Type B pancreatic cell (in vitro differentiated cells): ENCODE data around the gene GLI1. TPM values are rescaled to one million over a fixed set of nuclear protein-coding genes. Genes with fewer than 3 reads are reported as not detected.

Source experiments
- DNase-seq: peaks from one replicate; pipeline ENCODE4 v3.0.0; 2021; ENCODE audit warnings: mixed read lengths; ENCODE audit not compliant: unreplicated experiment; ENCODE audit errors: extremely low spot score
- H3K27ac Mint-ChIP-seq: 2 replicates; pipeline ENCODE4 v1.8.0; 2021; ENCODE audit warnings: mild to moderate bottlenecking, mixed read lengths
- H3K27me3 Mint-ChIP-seq: 2 replicates; pipeline ENCODE4 v1.8.0; 2021; ENCODE audit warnings: mixed read lengths
- H3K36me3 Mint-ChIP-seq: 2 replicates; pipeline ENCODE4 v1.8.0; 2021; ENCODE audit warnings: mixed read lengths
- H3K4me1 Mint-ChIP-seq: one replicate; pipeline ENCODE4 v1.8.0; 2021; ENCODE audit warnings: mixed read lengths; ENCODE audit not compliant: unreplicated experiment
- H3K4me3 Mint-ChIP-seq: 2 replicates; pipeline ENCODE4 v1.8.0; 2021; ENCODE audit warnings: mild to moderate bottlenecking, mixed read lengths
- H3K9me3 Mint-ChIP-seq: 2 replicates; pipeline ENCODE4 v1.8.0; 2021; ENCODE audit warnings: mixed read lengths
- CTCF ChIP-seq: fragments of 200-600 bp; sonication (generic); conservative IDR thresholded peaks from 2 replicates; pipeline ENCODE4 v1.5.0; 2021; ENCODE audit warnings: antibody characterized with exemption, mild to moderate bottlenecking
- total RNA-seq: library from RNA; stranded (reverse); gene quantifications from 2 replicates; pipeline ENCODE4 v1.2.1, GENCODE V29; 2021; ENCODE audit warnings: low replicate concordance

The GLI1 gene
- total RNA-seq, 1 donor from 2014 or later, result 22.7 TPM

DNA sequence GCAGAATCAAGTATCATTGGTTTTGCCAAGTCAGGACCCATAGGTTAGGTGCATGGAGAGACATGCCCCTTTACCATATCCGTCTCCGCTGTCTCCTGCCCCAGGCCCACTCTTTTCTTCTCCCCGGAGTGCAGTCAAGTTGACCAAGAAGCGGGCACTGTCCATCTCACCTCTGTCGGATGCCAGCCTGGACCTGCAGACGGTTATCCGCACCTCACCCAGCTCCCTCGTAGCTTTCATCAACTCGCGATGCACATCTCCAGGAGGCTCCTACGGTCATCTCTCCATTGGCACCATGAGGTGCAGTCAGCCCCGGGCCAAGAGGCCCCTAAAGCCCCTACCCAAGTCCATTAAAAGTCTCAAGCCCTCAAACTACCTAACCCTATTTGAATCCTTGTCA, 5.0 kb downstream of the GLI1 start:
- DNase-seq, result no peak
- H3K9me3 Mint-ChIP-seq, result no peaks in the 10 kb centered on the region
- H3K4me1 Mint-ChIP-seq, result peaks cover 16% of the 10 kb centered on the region
- no peak overlapping the region for H3K4me3 Mint-ChIP-seq
- peaks cover 36% of the 10 kb centered on the region for H3K27me3 Mint-ChIP-seq
- H3K36me3 Mint-ChIP-seq, result no peaks in the 10 kb centered on the region
- TF ChIP-seq CTCF, result no peak
- H3K27ac Mint-ChIP-seq, result no peak overlapping the region

- Mint-ChIP-seq H3K27me3 (peaks cover 35% of the 10 kb centered on the region), H3K27ac (no peak overlapping the region), H3K4me1 (peaks cover 15% of the 10 kb centered on the region), H3K36me3 (no peaks in the 10 kb centered on the region), H3K4me3 (no peak overlapping the region), H3K9me3 (no peaks in the 10 kb centered on the region)
- DNase-seq, result no peak
- TF ChIP-seq CTCF, result no peak
Measured at GRCh38 chr12:57465030-57465746, 5.6 kb downstream of the GLI1 start.

- Mint-ChIP-seq H3K36me3 (no peaks in the 10 kb centered on the region), H3K27ac (no peak overlapping the region), H3K4me3 (no peak overlapping the region), H3K4me1 (peaks cover 11% of the 10 kb centered on the region), H3K27me3 (peaks cover 32% of the 10 kb centered on the region), H3K9me3 (no peaks in the 10 kb centered on the region)
- DNase-seq, result no peak
- TF ChIP-seq CTCF, result no peak
Measured at GRCh38 chr12:57465747-57466505, 6.3 kb downstream of the GLI1 start.

DNA sequence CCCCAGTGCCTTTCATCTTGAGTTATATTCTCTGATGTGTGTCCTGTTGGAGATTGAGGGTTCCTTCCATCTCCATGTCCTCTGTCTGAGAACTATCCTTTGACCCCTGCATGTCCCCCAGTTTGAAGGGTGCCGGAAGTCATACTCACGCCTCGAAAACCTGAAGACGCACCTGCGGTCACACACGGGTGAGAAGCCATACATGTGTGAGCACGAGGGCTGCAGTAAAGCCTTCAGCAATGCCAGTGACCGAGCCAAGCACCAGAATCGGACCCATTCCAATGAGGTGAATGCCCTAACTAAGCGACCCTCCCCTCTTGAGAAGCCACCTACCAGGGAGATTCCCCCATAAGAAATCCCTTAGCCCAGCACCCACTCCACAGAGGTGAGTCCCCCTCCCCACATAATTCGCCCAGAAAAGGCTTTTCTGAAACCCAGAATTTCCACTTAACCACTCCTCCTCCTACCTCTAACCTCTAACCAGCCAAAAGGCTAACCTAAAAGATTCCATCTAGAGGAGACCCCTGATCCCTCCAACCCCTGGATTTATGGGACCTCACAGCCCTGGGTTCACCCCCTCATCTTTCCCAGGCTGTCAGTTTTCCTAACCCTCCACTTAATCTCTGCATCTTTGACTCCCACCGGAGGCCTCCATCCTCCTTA, 7.8 kb downstream of the GLI1 start:
- no peak for TF ChIP-seq CTCF
- Mint-ChIP-seq H3K27me3 (peaks cover 39% of the 10 kb centered on the region), H3K4me1 (peaks cover 11% of the 10 kb centered on the region), H3K4me3 (no peak overlapping the region), H3K36me3 (no peaks in the 10 kb centered on the region), H3K27ac (no peak overlapping the region), H3K9me3 (no peaks in the 10 kb centered on the region)
- DNase-seq, result no peak

GRCh38 chr12:57467915-57468314, 8.3 kb downstream of the GLI1 start:
- Mint-ChIP-seq H3K27ac (no peak overlapping the region), H3K9me3 (no peaks in the 10 kb centered on the region), H3K4me3 (no peak overlapping the region), H3K36me3 (no peaks in the 10 kb centered on the region), H3K4me1 (peaks cover 5% of the 10 kb centered on the region), H3K27me3 (peaks cover 39% of the 10 kb centered on the region)
- TF ChIP-seq CTCF, result no peak
- no peak for DNase-seq
